ENCODE measurements around the gene OLFM1. TPM values are rescaled to one million over a fixed set of nuclear protein-coding genes. Genes with fewer than 3 reads are reported as not detected.

Gene OLFM1
- total RNA-seq, 1 donor from 2014 or later, result 5.5 TPM

GRCh38 chr9:135050072-135050990, 37.1 kb upstream of the OLFM1 start:
- peaks cover 5% of the 10 kb centered on the region for H3K9me3 Mint-ChIP-seq (ENCODE audit: unreplicated experiment)
- Histone ChIP-seq H3K4me3 (ENCODE audit: insufficient read depth, low read depth, low read length) (no peak overlapping the region), H3K4me2 (ENCODE audit: low read length) (no peak overlapping the region), H2AFZ (ENCODE audit: low read depth, low read length) (no peak overlapping the region), H3K9ac (ENCODE audit: low read length) (no peak overlapping the region), H3K4me1 (ENCODE audit: insufficient read depth, low read length) (no peaks in the 10 kb centered on the region), H3K27ac (ENCODE audit: low read depth, low read length) (no peak overlapping the region), H3K79me2 (ENCODE audit: insufficient read depth, low read length) (no peaks in the 10 kb centered on the region), H4K20me1 (ENCODE audit: insufficient read depth, low read length) (no peaks in the 10 kb centered on the region), H3K9me3 (ENCODE audit: insufficient read depth, low read depth, low read length) (no peaks in the 10 kb centered on the region), H3K36me3 (ENCODE audit: insufficient read depth, low read length) (no peaks in the 10 kb centered on the region), H3K27me3 (ENCODE audit: insufficient read depth, low read length) (no peaks in the 10 kb centered on the region)
- no peak for TF ChIP-seq CTCF (IDR thresholded peaks at IDR 0.05; ENCODE audit: insufficient read depth, low read depth, low read length)
- DNase-seq (ENCODE audit: low read depth) (no peak), FAIRE-seq (no peak)
- no peak overlapping the region for H3K4me3 Mint-ChIP-seq (ENCODE audit: unreplicated experiment)
- peaks cover 34% of the 10 kb centered on the region for H3K27me3 Mint-ChIP-seq (ENCODE audit: low read depth, unreplicated experiment)
- peak overlapping the region; percentile 77 for H3K27ac Mint-ChIP-seq (ENCODE audit: unreplicated experiment)
- H3K36me3 Mint-ChIP-seq (ENCODE audit: low read depth, unreplicated experiment), result no peaks in the 10 kb centered on the region
- H3K4me1 Mint-ChIP-seq (ENCODE audit: low read depth, unreplicated experiment), result no peaks in the 10 kb centered on the region

- FAIRE-seq (no peak), DNase-seq (ENCODE audit: low read depth) (no peak)
- H4K20me1 ChIP-seq (ENCODE audit: insufficient read depth, low read length), result no peaks in the 10 kb centered on the region
- Mint-ChIP-seq H3K27ac (ENCODE audit: unreplicated experiment) (no peak overlapping the region), H3K4me1 (ENCODE audit: low read depth, unreplicated experiment) (no peaks in the 10 kb centered on the region), H3K27me3 (ENCODE audit: low read depth, unreplicated experiment) (peaks cover 30% of the 10 kb centered on the region), H3K4me3 (ENCODE audit: unreplicated experiment) (no peak overlapping the region), H3K9me3 (ENCODE audit: unreplicated experiment) (peaks cover 5% of the 10 kb centered on the region), H3K36me3 (ENCODE audit: low read depth, unreplicated experiment) (no peaks in the 10 kb centered on the region)
- no peaks in the 10 kb centered on the region for H3K9me3 ChIP-seq (ENCODE audit: insufficient read depth, low read depth, low read length)
- no peak overlapping the region for H3K4me3 ChIP-seq (ENCODE audit: insufficient read depth, low read depth, low read length)
- no peak overlapping the region for H3K27ac ChIP-seq (ENCODE audit: low read depth, low read length)
- no peaks in the 10 kb centered on the region for H3K27me3 ChIP-seq (ENCODE audit: insufficient read depth, low read length)
- TF ChIP-seq EZH2 (IDR thresholded peaks at IDR 0.05; ENCODE audit: insufficient read depth, low read length) (no peak), CTCF (IDR thresholded peaks at IDR 0.05; ENCODE audit: insufficient read depth, low read depth, low read length) (no peak)
- H3K36me3 ChIP-seq (ENCODE audit: insufficient read depth, low read length), result no peaks in the 10 kb centered on the region
- H3K4me2 ChIP-seq (ENCODE audit: low read length), result no peak overlapping the region
- H3K4me1 ChIP-seq (ENCODE audit: insufficient read depth, low read length), result no peaks in the 10 kb centered on the region
- H2AFZ ChIP-seq (ENCODE audit: low read depth, low read length), result no peak overlapping the region
- no peaks in the 10 kb centered on the region for H3K79me2 ChIP-seq (ENCODE audit: insufficient read depth, low read length)
- H3K9ac ChIP-seq (ENCODE audit: low read length), result no peak overlapping the region
Measured at GRCh38 chr9:135051316-135052038, 36.0 kb upstream of the OLFM1 start.

Measured in astrocyte (in vitro differentiated cells and primary cell).